GM23338 (cell line): ENCODE measurements around the gene REG1A. TPM values are rescaled to one million over a fixed set of nuclear protein-coding genes. Genes with fewer than 3 reads are reported as not detected.

Source experiments
- ATAC-seq: fragments of 200-7000 bp; cut with Tn5 transposase; 3 replicates; pipeline ENCODE4 v1.9.1; 2020
- DNase-seq: peaks from one replicate; pipeline ENCODE4 v3.0.0-alpha.2; 2015; ENCODE audit warnings: low spot score
- H2AFZ ChIP-seq: fragments of 200-600 bp; sonication (generic); 2 replicates; pipeline ENCODE4 v1.8.0; 2016; ENCODE audit warnings: antibody characterized with exemption, mild to moderate bottlenecking, moderate library complexity
- H3F3A ChIP-seq: fragments of 200-600 bp; sonication (generic); replicated peaks from 2 replicates; pipeline ENCODE4 v1.8.0; 2017; ENCODE audit warnings: antibody characterized with exemption, mixed run types, low read depth
- H3K27ac ChIP-seq: fragments of 200-600 bp; sonication (generic); 2 replicates; pipeline ENCODE4 v1.6.1; 2016; ENCODE audit warnings: low read depth
- H3K27me3 ChIP-seq: fragments of 200-600 bp; sonication (generic); 2 replicates; pipeline ENCODE4 v1.8.0; 2016; ENCODE audit warnings: mild to moderate bottlenecking, mixed run types, moderate library complexity; ENCODE audit not compliant: insufficient read depth
- H3K36me3 ChIP-seq: fragments of 200-600 bp; sonication (generic); 2 replicates; pipeline ENCODE4 v1.8.0; 2016; ENCODE audit warnings: mild to moderate bottlenecking; ENCODE audit not compliant: insufficient read depth
- H3K4me1 ChIP-seq: fragments of 200-600 bp; sonication (generic); 2 replicates; pipeline ENCODE4 v1.8.0; 2016; ENCODE audit warnings: mild to moderate bottlenecking, moderate library complexity; ENCODE audit not compliant: insufficient read depth
- H3K4me2 ChIP-seq: fragments of 200-600 bp; sonication (generic); 2 replicates; pipeline ENCODE4 v1.7.1; 2017; ENCODE audit warnings: mixed run types
- H3K4me3 ChIP-seq: fragments of 200-600 bp; sonication (generic); 2 replicates; pipeline ENCODE4 v1.6.1; 2016; ENCODE audit warnings: mixed run types
- H3K79me2 ChIP-seq: fragments of 200-600 bp; sonication (generic); replicated peaks from 2 replicates; pipeline ENCODE4 v1.8.0; 2017; ENCODE audit warnings: mild to moderate bottlenecking; ENCODE audit not compliant: insufficient read depth
- H3K9me2 ChIP-seq: fragments of 200-600 bp; sonication (generic); 2 replicates; pipeline ENCODE4 v1.8.0; 2017; ENCODE audit not compliant: insufficient read depth
- H4K20me1 ChIP-seq: fragments of 200-600 bp; sonication (generic); replicated peaks from 2 replicates; pipeline ENCODE4 v1.8.0; 2017; ENCODE audit warnings: mild to moderate bottlenecking; ENCODE audit not compliant: insufficient read depth
- H3K27ac Mint-ChIP-seq: 2 replicates; pipeline ENCODE4 v1.8.0; 2020; ENCODE audit warnings: inconsistent platforms, mild to moderate bottlenecking, moderate library complexity, mixed read lengths
- H3K27me3 Mint-ChIP-seq: 3 replicates; pipeline ENCODE4 v1.8.0; 2022; ENCODE audit warnings: low read depth, mild to moderate bottlenecking, moderate library complexity, mixed read lengths, inconsistent platforms; ENCODE audit not compliant: insufficient read depth, poor library complexity
- H3K36me3 Mint-ChIP-seq: 3 replicates; pipeline ENCODE4 v1.8.0; 2021; ENCODE audit warnings: low read depth, mild to moderate bottlenecking, inconsistent platforms, moderate library complexity, mixed read lengths
- H3K4me1 Mint-ChIP-seq: 3 replicates; pipeline ENCODE4 v1.8.0; 2020; ENCODE audit warnings: mild to moderate bottlenecking, inconsistent platforms, mixed read lengths
- H3K4me3 Mint-ChIP-seq: 3 replicates; pipeline ENCODE4 v1.8.0; 2021; ENCODE audit warnings: moderate library complexity, mild to moderate bottlenecking, inconsistent platforms, mixed read lengths
- H3K9me3 Mint-ChIP-seq: 3 replicates; pipeline ENCODE4 v1.8.0; 2020; ENCODE audit warnings: moderate library complexity, mild to moderate bottlenecking, inconsistent platforms, mixed read lengths
- CREB1 ChIP-seq: fragments of 250-450 bp; sonication (Bioruptor Pico); IDR thresholded peaks from 2 replicates; pipeline ENCODE4 v1.5.0; 2020; ENCODE audit warnings: low read depth, mild to moderate bottlenecking, moderate library complexity
- CTCF ChIP-seq, 2 experiments: fragments of 200-600 bp in 1 of 2; sonication (generic) in 1 of 2; conservative IDR thresholded peaks; 2 replicates each; pipeline versions ENCODE4 v1.5.1 to v1.6.1; 2016 to 2017; ENCODE audit warnings: antibody characterized with exemption in 2 of 2, low read depth in 2 of 2, mild to moderate bottlenecking in 2 of 2, moderate library complexity in 1 of 2
- ETS1 ChIP-seq: IDR thresholded peaks from 2 replicates; pipeline ENCODE4 v1.6.1; 2016; ENCODE audit warnings: antibody characterized with exemption
- JUNB ChIP-seq: IDR thresholded peaks from one replicate; pipeline ENCODE4 v1.6.1; 2016; ENCODE audit warnings: antibody characterized with exemption; ENCODE audit not compliant: unreplicated experiment
- REST ChIP-seq: IDR thresholded peaks from one replicate; pipeline ENCODE4 v1.6.1; 2018; ENCODE audit warnings: antibody characterized with exemption; ENCODE audit not compliant: unreplicated experiment
- STAT1 ChIP-seq: IDR thresholded peaks from one replicate; pipeline ENCODE4 v1.6.1; 2016; ENCODE audit warnings: antibody characterized with exemption; ENCODE audit not compliant: unreplicated experiment
- ZNF331 ChIP-seq: fragments of 250-450 bp; sonication (Bioruptor Pico); IDR thresholded peaks from 2 replicates; pipeline ENCODE4 v1.5.0; 2020; ENCODE audit warnings: low read depth, mild to moderate bottlenecking, moderate library complexity
- polyA plus RNA-seq: library from polyadenylated mRNA; unstranded; fragments of >200 nt; fragmentation: Nextera tagmentation; extraction: Ambion mirVana; gene quantifications from 2 replicates; pipeline ENCODE4 v1.2.1, GENCODE V29; 2016
- total RNA-seq: library from RNA; depleted of rRNA; stranded (reverse); fragments of >200 nt; shearing (Covaris generic); gene quantifications from 2 replicates; pipeline ENCODE4 v1.2.3, GENCODE V29; 2014

The REG1A gene
- total and polyA plus RNA-seq, 2 experiments from 2014 or later = not detected

GRCh38 chr2:79122676-79123075 lies 2.4 kb downstream of the REG1A start:
- no peak for ATAC-seq
- Histone ChIP-seq H3K36me3 (peaks cover 4% of the 10 kb centered on the region; the same call in 1 of the 2 replicates), H3K4me2 (no peak overlapping the region), H3F3A (no peaks in the 10 kb centered on the region), H3K4me3 (no peak overlapping the region), H3K4me1 (no peaks in the 10 kb centered on the region), H3K27me3 (no peaks in the 10 kb centered on the region), H3K27ac (no peak overlapping the region), H2AFZ (no peak overlapping the region), H3K79me2 (no peaks in the 10 kb centered on the region), H4K20me1 (no peaks in the 10 kb centered on the region), H3K9me2 (peaks cover 3% of the 10 kb centered on the region; the same call in 1 of the 2 replicates)
- Mint-ChIP-seq H3K27ac (no peak overlapping the region), H3K36me3 (no peaks in the 10 kb centered on the region), H3K4me1 (no peaks in the 10 kb centered on the region), H3K27me3 (peaks cover 3% of the 10 kb centered on the region), H3K4me3 (no peak overlapping the region), H3K9me3 (peaks cover 3% of the 10 kb centered on the region; the same call in 1 of the 3 replicates)
- TF ChIP-seq JUNB = no peak
- no peak for TF ChIP-seq CTCF (conservative IDR thresholded peaks at IDR 0.05; ENCODE audit: low read depth in 2 of 2)
- no peak for TF ChIP-seq STAT1
- TF ChIP-seq ETS1 = no peak
- no peak for TF ChIP-seq CREB1 (CRISPR knock-in tag)
- TF ChIP-seq REST = no peak
- DNase-seq = no peak

GRCh38 chr2:79124907-79125720 lies 4.8 kb downstream of the REG1A start:
- H3K27ac Mint-ChIP-seq = no peak overlapping the region
- H3K4me3 Mint-ChIP-seq = no peak overlapping the region
- no peak for TF ChIP-seq ETS1
- TF ChIP-seq ZNF331 (CRISPR knock-in tag) = no peak

More at GRCh38 chr2:79124907-79125720, 4.8 kb downstream of the REG1A start:
- H3K27me3 Mint-ChIP-seq = peaks cover 4% of the 10 kb centered on the region
- Histone ChIP-seq H3K27me3 (no peaks in the 10 kb centered on the region), H3F3A (no peaks in the 10 kb centered on the region), H3K79me2 (no peaks in the 10 kb centered on the region), H3K4me1 (no peaks in the 10 kb centered on the region), H3K9me2 (no peaks in the 10 kb centered on the region), H2AFZ (no peak overlapping the region), H3K4me2 (no peak overlapping the region), H3K4me3 (no peak overlapping the region), H3K27ac (no peak overlapping the region), H4K20me1 (no peaks in the 10 kb centered on the region), H3K36me3 (no peaks in the 10 kb centered on the region)
- no peaks in the 10 kb centered on the region for H3K36me3 Mint-ChIP-seq
- H3K4me1 Mint-ChIP-seq = no peaks in the 10 kb centered on the region
- DNase-seq = no peak
- no peaks in the 10 kb centered on the region for H3K9me3 Mint-ChIP-seq
- no peak for ATAC-seq
